Stimulated activated CD8-positive, alpha-beta memory T cell treated with anti-CD3 and anti-CD28 coated beads, Interleukin-12 subunit alpha, Interleukin-12 subunit beta, amount 100 ng/mL, for 4 hours (primary cell): ENCODE data around the gene CA10.

Experiments
- DNase-seq: peaks from one replicate; pipeline ENCODE4 v3.0.0-alpha.2; 2020; ENCODE audit warnings: low read depth

Gene CA10

DNA sequence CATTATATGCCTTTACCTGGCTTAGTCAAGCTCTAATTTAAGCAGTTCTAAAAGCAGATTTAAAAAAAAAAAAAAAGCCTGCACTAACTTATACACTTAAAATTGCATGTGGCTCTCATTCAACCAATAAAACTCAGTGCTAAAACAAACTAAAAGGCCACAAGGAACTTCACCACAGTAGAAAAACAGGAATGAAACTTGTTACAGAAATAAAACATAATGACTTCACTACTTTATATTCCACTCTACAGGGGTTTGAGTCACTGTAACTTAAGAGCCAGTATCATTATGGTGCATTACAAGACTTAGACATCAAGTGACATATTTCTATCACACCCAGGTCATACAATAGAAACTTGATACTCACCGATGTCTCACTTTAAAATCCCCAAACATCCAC is 11.1 kb downstream of the CA10 start:
- no peak for DNase-seq

DNA sequence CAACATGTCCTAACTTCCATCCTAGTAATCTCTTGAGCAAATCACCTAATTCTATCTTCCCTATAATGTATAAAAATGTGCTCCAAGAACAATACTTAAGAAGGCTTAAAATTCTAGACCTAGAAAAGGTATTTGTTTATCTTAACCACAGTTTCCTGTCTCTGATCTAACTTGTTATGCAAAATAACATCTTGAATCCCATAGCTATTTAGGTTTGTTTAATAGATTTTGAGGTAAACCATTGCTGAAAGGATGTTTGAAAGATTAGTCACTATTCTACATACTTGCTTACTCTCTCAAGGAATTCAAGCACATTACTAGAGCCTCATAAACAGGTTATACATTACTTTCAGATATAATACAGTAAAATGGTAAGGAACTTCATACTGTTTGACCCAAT is 13.0 kb downstream of the CA10 start:
- no peak for DNase-seq

DNA sequence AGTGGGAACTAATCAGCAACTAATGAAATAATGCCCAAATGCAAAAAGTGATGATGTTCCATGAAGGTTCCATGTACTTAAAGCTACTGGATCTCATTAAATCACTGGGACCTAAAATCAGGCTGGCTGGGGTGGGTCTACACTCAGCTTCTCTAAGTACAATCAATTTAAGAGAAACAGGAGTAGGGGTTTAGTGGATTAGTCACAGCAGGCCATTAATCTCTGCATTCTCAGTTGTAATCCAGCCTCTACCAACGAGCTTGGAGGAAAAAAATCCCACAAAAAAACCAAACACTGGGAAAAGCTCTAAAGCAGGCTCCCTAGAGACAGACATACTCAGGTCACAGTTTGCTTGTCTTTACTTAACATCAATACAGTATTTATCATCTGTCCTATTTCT is 15.0 kb downstream of the CA10 start:
- DNase-seq, result no peak

DNA sequence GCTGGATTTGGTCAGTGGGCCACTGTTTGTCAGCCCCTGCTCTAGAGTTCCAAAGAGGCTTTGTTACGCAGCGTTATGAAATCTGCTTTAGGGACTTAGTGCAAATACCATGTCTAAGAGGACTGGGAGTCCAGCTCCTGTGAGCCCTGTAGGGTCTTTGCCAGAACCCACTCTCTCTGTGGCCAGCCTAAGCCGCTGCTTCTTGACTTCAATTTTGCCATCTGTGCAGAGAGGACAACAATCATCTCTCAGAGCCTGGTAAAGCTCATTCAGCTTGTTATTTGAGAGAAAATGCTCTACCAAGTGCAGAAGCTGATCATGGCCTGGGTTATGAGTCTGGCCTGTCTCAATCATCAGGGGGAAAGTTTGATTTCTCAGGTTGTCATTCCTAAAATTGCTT is 17.9 kb downstream of the CA10 start:
- DNase-seq, result no peak

DNA sequence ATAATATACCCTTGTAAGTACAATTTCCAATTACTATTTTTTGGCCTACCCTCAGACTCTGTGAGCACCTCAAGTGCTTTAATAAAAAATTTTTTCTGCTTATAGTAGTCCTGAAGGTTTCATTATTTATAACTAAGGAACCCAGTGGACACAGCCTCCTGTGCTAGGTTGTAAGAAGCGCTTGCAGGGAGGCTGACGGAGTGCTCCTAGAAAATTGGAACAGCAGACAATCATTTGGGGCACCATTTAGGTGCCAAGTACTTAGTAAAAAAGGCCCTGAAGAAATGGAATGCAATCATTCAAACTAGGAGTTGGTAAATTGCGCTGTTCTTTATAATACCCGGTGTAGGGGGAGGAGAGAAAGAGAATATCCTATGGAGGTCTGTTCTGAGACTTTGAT is 19.8 kb downstream of the CA10 start:
- no peak for DNase-seq

DNA sequence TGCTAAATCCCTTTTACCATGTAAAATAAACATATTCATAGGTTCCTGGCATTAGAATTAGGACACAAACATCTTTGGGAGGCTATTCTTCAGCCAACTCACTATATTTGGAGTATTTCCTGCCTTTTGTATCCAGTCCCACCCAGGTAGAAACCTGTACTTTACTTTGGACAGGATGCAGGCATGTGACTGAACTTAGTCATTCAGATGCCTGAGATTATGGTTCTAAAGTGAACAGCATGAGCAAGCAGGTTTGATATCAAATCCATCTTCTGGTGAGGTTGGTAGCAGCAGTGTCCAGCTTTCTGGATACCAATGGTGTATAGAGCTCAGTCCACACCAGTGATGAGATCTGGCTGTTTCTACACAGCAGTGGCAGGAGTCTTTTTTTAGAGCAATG is 20.2 kb downstream of the CA10 start:
- DNase-seq, result no peak

DNA sequence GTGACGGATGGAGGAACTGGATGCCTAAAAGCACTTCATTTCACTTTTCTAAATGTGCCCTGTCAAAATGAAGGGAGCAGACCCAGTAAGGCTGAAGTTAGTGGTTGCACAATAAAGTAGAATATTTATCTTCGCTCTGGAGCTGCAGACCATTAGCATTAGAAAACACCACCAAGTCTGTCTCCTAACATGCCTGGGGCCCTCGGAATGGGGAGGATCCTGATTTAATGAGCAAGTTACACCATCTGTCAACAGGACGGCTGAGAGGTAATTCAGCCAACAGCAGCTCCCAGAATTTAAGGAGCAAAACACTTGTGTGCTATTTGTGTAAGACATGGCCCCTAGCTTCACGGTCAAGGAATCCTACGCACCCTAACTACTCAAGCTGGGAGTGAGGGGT is 22.3 kb downstream of the CA10 start:
- DNase-seq, result no peak

DNA sequence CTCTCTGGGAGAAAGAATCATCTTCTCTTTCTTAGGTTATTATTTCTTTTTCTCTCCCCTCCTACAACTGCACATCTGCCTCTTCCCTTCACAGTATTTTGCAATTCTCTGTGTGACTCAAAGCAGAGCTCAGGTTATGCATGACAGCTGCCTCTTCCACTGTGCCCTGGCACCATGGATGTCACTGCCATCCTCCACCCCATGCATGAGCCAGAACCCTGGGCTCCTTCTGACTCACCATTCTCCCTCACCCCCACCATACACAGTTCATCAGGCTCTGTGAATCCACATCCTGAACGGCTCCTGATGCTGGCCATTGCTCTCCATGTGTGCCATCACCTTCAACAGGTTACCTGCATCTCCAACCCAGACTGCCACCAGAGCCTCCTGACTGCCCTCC is 23.9 kb downstream of the CA10 start:
- no peak for DNase-seq

DNA sequence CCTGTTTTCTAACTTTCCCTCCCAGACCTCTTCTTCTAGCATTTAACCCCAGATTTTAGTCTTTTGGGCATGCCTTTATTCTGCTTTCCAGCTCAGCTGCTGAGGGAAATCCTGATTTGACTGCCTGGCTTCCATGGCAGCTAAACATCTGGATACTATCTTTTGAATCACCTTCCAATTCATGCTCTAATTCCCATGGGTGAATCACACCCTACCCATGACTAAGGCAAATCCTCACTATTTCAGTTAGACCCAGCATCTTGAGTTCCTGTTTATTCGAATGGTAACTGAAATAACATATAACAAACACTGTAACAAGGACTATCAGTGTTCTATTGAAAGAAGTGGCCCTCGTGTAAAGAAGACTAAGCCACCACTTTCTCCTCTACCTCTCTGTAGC is 29.8 kb downstream of the CA10 start:
- no peak for DNase-seq

DNA sequence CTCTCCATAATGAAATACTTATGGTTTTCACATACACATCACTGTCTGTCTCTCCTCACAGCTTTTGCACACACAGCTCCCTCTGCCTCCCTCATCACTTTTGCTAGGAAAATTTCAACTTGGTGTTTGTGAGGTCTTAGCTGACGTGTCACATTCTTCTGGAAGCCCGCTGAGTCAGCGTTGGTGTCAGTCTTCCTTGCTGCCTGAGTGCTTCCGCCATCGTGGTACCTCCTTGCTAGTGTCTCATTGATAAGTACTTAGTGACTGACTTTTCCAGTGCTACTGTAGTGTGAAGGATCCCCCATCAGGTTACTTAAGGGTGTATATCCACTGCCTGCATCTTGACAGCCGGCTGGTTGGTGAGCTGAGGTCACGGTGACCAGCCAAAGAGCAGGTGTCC is 33.5 kb downstream of the CA10 start:
- no peak for DNase-seq

DNA sequence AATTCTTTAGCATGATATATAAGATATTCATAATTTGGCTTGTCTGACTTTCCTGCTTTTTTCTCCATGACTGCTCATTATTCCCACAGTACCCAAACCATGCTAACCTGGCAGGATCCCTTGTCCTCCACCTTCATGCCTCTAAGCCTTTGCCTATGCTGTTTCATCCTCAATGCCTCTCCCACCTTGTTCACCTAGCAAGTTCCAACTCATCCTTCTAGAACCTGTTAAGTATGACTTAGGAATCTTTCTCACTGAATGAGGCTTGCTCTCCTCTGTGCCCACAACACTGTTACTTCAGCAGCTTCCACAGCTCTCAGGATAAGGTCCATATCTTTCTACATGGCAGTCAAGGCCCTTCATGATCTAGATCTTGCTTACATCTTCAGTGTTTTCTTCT is 34.0 kb downstream of the CA10 start:
- no peak for DNase-seq

DNA sequence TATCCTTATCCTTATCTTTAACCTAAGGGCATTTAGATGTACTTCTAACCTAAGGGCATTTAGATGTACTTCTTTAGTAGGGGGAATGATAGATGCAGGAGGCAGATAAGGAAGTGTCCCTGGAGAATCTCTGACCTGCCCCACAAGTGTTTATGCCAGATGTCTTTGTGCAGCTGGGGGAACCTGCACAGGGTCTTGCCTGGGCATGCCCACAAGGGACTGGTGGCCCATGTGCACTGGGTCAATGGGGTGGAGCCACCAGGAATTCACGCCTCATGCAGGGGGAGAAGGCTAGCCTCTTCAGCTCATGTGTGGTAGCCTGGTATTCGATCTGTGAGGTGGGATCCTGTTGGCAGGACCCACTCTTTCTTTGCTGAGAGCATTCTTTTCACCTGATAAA is 38.0 kb downstream of the CA10 start:
- DNase-seq, result no peak

DNA sequence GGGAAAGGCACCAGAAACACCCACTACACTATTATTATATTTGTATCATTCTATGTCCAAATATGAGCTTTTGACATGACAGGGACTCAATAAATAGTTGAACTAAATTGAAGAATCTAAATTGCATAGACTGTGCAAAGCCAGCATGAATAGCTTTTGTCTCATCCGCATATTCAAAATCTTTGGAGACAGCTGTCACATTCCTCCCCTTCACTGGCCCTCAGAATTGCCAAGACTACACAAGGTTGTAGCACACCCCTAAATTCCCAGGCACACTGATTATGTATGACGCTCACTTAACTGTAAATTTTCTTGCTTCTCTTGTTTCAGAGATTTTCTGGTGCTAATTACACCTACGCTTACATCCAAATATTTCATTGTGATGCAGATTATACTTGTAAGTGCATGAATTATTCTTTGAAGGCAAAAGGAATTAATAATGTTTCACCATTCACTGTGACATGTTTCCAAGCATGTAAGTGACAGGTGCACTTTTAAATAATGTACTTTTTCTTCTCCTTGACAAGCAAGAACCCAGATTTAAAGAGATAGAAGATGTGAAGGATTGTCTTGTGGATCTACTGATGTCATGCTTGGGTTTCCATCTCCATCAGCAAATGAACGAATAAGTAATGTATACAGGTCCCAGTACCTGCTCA is 47.5 kb downstream of the CA10 start:
- DNase-seq, result no peak

DNA sequence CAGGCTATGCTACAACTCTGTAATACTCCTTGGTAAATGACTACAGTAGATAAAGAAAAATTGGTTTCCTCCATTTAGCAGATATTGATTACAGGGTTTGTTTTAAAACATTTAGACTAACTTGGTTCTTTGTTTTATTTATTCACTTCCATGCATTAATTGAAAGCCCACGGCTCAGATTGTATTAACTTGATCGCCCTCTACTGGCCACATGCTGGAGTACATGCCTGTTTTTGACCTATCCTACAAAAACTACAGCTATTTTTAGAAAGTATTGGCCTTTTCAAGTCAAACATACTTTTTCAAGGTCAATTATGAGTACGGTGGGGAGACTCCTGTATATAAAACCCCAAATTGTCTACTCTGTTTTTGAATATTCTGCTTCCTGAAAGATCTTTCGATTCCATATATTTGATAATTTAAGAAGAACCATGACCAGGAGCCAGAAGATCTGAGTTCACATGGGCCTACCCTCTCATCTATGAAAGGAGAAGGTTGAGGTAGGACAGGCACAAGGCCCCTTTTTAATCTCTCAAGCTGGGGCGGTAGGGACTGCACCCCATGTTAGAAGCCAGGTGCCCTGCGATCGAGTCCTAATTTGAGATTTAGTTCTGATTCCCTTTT is 51.8 kb downstream of the CA10 start:
- no peak for DNase-seq

DNA sequence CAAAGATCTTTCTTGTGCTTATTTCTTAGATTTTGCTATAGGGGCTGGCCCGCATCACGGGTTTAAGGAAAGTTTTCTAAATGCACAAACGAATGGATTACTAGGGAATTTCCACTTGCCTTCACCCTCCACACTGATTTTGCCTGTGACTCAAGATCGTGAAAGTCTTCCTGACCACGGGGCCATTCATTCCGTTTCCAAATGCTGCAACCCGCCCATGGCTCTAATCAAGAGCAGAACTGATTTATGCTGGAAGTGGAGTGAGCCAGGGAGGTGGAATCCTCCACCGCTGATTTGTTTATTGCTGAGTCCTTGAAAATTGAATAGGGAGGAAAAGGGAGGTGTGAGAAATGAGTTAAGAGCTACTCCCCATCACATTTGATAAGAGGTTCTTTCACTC is 52.4 kb downstream of the CA10 start:
- no peak for DNase-seq

DNA sequence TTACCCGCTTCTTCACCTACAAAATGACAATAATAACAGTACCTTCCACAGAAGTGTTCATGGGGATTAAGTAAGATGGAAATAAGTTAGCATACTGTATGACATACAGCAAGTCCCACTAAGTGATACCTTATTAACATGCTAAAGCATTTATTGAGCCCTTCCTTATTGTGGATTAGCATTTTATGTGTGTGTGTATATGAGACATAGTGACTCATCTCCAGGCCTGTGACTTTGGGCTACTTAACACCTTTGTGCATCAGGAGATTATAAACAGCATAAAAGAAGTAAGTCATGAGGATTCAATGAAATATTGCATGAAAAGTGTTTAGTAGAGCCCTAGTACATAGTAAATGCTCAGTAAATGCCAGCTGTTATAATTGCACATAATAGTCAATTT is 52.9 kb downstream of the CA10 start:
- DNase-seq, result no peak

DNA sequence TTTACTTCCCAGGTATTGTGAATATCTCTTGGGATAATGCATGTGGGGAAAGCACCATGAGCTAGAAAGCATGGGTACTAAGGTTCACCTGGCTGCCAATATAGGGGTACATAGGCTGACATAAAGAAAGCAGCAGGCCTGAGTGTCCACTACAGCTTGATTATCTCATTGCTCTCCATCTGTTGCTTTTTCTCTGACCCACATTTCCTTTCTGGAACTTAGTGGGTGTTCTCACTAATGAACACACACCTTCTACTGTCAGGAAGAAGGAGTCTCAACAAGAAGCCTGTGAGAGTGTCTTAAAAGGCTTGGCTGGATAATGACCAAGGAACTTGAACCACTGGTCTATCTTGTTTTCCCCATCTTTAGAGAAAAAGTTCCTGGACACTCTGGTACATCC is 62.5 kb downstream of the CA10 start:
- no peak for DNase-seq

DNA sequence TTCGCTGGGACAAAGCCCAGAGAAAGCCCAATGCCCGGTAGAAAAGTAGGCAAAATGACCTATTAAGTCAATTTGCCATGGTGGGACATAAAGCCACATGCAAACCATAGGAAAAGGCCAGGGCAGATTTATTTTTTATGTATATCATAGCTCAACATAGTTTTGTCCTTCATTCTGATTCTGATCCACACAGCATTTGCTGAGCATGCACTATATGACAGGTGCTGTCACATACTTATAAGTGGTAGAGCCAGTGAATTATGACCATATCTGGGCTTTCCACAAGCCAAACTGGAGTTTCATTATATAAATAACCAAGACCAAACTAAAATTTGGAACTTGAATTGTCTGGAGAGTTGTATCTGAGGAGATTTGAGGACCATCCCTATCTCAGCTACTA is 74.3 kb downstream of the CA10 start:
- no peak for DNase-seq

DNA sequence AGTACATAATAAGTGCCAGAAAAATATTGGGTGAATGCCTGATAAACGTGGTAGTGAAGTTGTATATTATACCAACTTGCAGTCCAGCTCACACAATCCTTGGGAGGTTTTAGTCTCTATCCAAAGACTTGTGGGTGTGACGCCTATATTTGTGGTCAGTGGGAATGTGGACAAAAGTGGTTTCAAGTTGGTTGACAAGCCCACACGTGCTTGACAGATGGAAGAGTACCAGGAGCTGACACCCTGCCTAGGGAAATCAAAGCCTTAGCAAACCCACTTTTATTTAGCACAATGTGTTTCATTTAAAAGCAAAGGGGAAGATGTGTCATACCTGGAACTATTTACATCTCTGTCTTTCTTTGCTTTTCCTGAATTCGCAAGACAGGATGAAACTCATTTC is 79.0 kb downstream of the CA10 start:
- DNase-seq, result no peak

DNA sequence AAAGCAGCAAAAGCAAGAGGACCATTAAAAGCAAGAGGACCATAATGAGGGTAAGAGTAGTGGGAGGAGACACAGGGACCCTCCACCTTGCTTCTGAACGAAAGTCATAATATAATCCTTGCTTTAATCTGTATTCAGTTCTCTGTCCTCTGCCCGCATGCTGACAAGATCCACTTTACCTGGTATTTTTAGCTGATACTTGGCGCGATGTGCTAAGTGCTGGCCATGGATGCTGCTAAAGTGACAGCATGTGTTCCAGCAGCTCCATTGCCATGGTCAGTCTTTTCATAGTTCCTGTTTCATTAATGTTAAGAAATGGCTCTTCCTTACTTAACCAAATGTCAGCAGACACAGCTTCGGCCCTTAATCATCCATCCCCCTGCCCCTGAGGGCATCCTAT is 86.8 kb downstream of the CA10 start:
- no peak for DNase-seq

DNA sequence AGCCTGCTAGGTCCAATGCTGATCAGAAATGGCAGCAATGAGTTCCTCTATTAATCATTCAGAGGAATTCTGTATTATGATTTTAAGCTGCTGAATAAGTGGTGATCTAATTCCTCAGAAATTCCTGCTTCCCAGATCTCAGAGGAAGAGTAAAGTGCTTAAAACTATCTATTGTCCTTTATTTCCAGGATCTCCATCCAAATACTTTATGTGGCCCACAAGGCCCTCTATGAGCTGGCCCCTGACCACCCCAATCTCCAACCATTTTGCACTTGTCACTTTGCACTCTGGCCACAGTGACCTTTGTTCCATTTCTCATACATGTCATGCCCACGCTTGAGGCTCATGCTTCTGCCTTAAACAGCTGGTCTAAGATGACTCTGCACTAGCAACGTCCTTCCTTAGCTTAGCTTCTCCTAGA is 93.7 kb downstream of the CA10 start:
- no peak for DNase-seq

DNA sequence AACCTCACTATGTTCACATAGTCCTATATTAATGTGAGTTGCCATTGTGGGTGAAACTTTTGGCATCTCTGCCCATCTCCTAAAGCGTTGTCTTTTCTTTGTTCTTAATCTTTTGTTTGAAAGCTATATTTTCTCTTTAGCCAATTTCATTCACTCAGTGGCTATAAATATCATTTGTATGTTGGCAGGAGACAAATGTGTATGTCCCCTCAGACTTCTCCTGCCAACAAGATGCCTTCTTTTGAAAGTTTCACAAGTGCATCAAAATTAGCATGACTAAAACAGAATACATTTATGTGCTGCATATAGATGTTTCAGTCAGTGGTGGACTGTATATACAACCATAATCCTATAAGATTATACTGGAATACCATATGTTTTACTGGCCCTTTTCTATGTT is 109.0 kb downstream of the CA10 start:
- DNase-seq, result no peak

DNA sequence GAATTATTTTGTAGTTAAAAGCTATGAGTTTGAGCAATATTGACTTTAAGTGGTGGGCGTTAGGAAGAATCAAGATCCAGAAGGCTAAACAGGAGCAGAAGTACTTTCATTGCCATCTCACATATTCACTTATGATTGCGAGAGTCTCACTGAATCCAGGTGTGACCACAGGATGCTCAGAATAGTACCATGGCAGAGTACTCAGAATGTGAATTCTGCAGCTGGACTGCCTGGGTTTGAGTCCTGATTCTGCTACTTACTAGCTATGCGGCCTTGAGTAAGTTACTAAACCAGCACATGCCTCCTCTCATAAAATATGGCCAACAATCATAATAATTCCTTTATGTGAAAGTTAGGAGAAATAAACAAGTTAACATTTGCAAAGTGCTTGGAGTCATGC is 109.5 kb downstream of the CA10 start:
- no peak for DNase-seq

DNA sequence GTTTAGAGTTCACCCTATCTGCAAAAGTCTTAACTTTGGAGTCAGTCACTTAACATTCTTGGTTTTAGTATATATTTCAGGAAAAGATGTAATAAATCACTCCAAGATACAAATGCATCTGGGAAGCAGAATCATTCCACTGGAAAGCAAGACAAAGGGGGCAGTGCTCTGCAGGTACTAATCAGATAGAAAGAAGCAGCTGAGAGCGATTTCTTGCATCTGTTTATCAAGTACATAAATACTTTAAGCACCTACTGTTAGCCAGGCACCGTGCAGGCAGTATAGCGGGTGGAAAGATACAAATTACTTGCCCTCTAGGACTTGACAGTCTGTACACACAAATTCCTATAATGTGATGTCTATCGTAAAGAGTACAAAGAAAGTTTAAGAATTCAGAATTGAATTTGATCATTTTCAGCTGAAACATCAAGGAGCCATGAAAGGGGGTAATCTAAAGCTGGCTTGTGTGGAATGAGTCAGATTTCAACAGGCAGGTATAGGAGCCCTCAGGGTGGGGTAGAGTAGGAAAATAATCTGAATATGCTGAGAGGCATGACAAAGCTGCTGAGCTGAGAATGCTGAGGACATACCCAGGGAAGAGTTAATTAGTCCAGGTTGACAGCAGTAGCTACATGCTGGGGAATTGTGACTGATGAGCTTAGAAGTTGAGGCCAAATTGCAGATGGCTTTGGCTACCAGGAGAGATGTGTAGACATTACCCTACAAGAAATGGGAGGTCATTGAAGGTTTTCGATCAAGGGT is 110.2 kb downstream of the CA10 start:
- DNase-seq, result no peak
